H1 (cell line): Measurements from ENCODE around the gene PBX2. TPM values are rescaled to one million over a fixed set of nuclear protein-coding genes. Genes with fewer than 3 reads are reported as not detected.

Source experiments
- CTCF ChIA-PET: fragments of 300-600 bp; sonication (Branson Sonifier 250); formaldehyde crosslinking; loops from one replicate; lab custom pipeline; 2021; ENCODE audit not compliant: partially characterized antibody; lab: Charles Lee
- POLR2A ChIA-PET: fragments of 300-600 bp; sonication (Branson Sonifier 250); formaldehyde crosslinking; loops from one replicate; lab custom pipeline; 2021; ENCODE audit warnings: inconsistent platforms; ENCODE audit not compliant: partially characterized antibody; lab: Charles Lee
- DNase-seq, 2 experiments: peaks; one replicate each; pipeline versions ENCODE4 v3.0.0 to v3.0.0-alpha.2; 2010 to 2022; ENCODE audit warnings: low spot score in 2 of 2, low read depth in 1 of 2, mixed read lengths in 1 of 2
- FAIRE-seq: peaks from 2 replicates; lab custom pipeline; 2011; peaks lifted over from hg19 to GRCh38; lab: Jason Lieb, UNC
- H2AFZ ChIP-seq: 2 replicates; pipeline ENCODE4 v1.8.1; 2012; ENCODE audit warnings: low read length, inconsistent platforms
- H2AK5ac ChIP-seq: 2 replicates; pipeline ENCODE4 v1.6.1; 2013; ENCODE audit warnings: low read depth, low read length
- H2BK120ac ChIP-seq: replicated peaks from 2 replicates; pipeline ENCODE3; 2013; ENCODE audit warnings: low read depth, low read length, inconsistent platforms
- H2BK12ac ChIP-seq: 2 replicates; pipeline ENCODE4 v1.6.1; 2013; ENCODE audit warnings: low read depth, low read length
- H2BK15ac ChIP-seq: 2 replicates; pipeline ENCODE4 v1.6.1; 2013; ENCODE audit warnings: low read length
- H2BK20ac ChIP-seq: 2 replicates; pipeline ENCODE4 v1.6.1; 2013; ENCODE audit warnings: low read length
- H2BK5ac ChIP-seq: 2 replicates; pipeline ENCODE4 v1.6.1; 2013; ENCODE audit warnings: low read depth, low read length
- H3K14ac ChIP-seq: 2 replicates; pipeline ENCODE4 v1.6.1; 2013; ENCODE audit warnings: inconsistent platforms; ENCODE audit not compliant: insufficient read length
- H3K18ac ChIP-seq: 2 replicates; pipeline ENCODE4 v1.6.1; 2013; ENCODE audit warnings: low read length; ENCODE audit errors: extremely low read depth
- H3K23ac ChIP-seq: 2 replicates; pipeline ENCODE4 v1.6.1; 2013; ENCODE audit warnings: inconsistent platforms; ENCODE audit not compliant: insufficient read length
- H3K23me2 ChIP-seq: 2 replicates; pipeline ENCODE4 v1.6.1; 2013; ENCODE audit warnings: low read depth, low read length
- H3K27ac ChIP-seq: 2 replicates; pipeline ENCODE4 v1.6.1; 2011; ENCODE audit warnings: low read depth, low read length, inconsistent platforms
- H3K27me3 ChIP-seq, 4 experiments: replicated peaks in 1 of 4; 1 replicate in 1 of 4; 2 replicates in 3 of 4; pipeline versions ENCODE4 v1.6.1 to v1.8.1; 2011 to 2013; ENCODE audit warnings: low read length in 3 of 4, mild to moderate bottlenecking in 3 of 4, inconsistent platforms in 2 of 4, mixed read lengths in 2 of 4, moderate library complexity in 1 of 4; ENCODE audit not compliant: control insufficient read depth in 3 of 4, insufficient read depth in 3 of 4; ENCODE audit errors: extremely low read depth in 1 of 4
- H3K36me3 ChIP-seq, 4 experiments: 2 replicates each; pipeline versions ENCODE4 v1.6.1 to v1.8.1; 2011 to 2013; ENCODE audit warnings: mild to moderate bottlenecking in 4 of 4, low read length in 3 of 4, moderate library complexity in 2 of 4, control low read depth in 1 of 4, inconsistent platforms in 1 of 4; ENCODE audit not compliant: insufficient read depth in 4 of 4, control insufficient read depth in 2 of 4
- H3K4ac ChIP-seq: replicated peaks from 2 replicates; pipeline ENCODE3; 2013; ENCODE audit warnings: low read length, low read depth, mixed read lengths, inconsistent platforms; ENCODE audit not compliant: insufficient read length
- H3K4me1 ChIP-seq, 4 experiments: replicated peaks in 1 of 4; 1 replicate in 1 of 4; 2 replicates in 3 of 4; pipeline versions ENCODE4 v1.6.1 to v1.8.1; 2011 to 2013; ENCODE audit warnings: low read length in 3 of 4, inconsistent platforms in 2 of 4, mixed read lengths in 1 of 4; ENCODE audit not compliant: insufficient read depth in 4 of 4, control insufficient read depth in 3 of 4
- H3K4me2 ChIP-seq, 2 experiments: 2 replicates each; pipeline versions ENCODE4 v1.6.1 to v1.8.1; 2011 to 2013; ENCODE audit warnings: low read depth in 2 of 2, low read length in 2 of 2, control low read depth in 1 of 2, inconsistent platforms in 1 of 2, mild to moderate bottlenecking in 1 of 2; ENCODE audit not compliant: insufficient read depth in 1 of 2
- H3K4me3 ChIP-seq, 4 experiments: fragments of 200-600, 300-600 bp in 1 of 4; sonication (generic), shearing (Covaris generic), sonication (Bioruptor Twin) in 1 of 4; 2 replicates each; pipeline versions ENCODE4 v1.5.1 to v1.8.1; 2011 to 2016; ENCODE audit warnings: low read length in 4 of 4, low read depth in 3 of 4, control low read depth in 2 of 4, inconsistent platforms in 2 of 4, mild to moderate bottlenecking in 2 of 4, mixed read lengths in 1 of 4, moderate library complexity in 1 of 4; ENCODE audit not compliant: insufficient read depth in 2 of 4; ENCODE audit errors: extremely low read depth in 1 of 4
- H3K56ac ChIP-seq: replicated peaks from 2 replicates; pipeline ENCODE3; 2013; ENCODE audit warnings: low read depth, mild to moderate bottlenecking, mixed read lengths, low read length, inconsistent platforms; ENCODE audit not compliant: insufficient read length
- H3K79me1 ChIP-seq: 2 replicates; pipeline ENCODE4 v1.6.1; 2013; ENCODE audit warnings: low read depth, low read length, control low read depth
- H3K79me2 ChIP-seq, 2 experiments: 2 replicates each; pipeline versions ENCODE4 v1.6.1 to v1.8.1; 2012 to 2013; ENCODE audit warnings: low read length in 2 of 2, mild to moderate bottlenecking in 2 of 2, inconsistent platforms in 1 of 2; ENCODE audit not compliant: insufficient read depth in 2 of 2, control insufficient read depth in 1 of 2
- H3K9ac ChIP-seq, 4 experiments: replicated peaks in 1 of 4; 1 replicate in 1 of 4; 2 replicates in 3 of 4; pipeline versions ENCODE4 v1.6.1 to v1.8.1; 2011 to 2013; ENCODE audit warnings: low read depth in 3 of 4, low read length in 3 of 4, control low read depth in 2 of 4, mild to moderate bottlenecking in 2 of 4, moderate library complexity in 2 of 4, inconsistent platforms in 1 of 4; ENCODE audit errors: extremely low read depth in 1 of 4
- H3K9me3 ChIP-seq, 2 experiments: 2 replicates each; pipeline versions ENCODE4 v1.6.1 to v1.8.1; 2012 to 2013; ENCODE audit warnings: mild to moderate bottlenecking in 2 of 2, moderate library complexity in 2 of 2, control low read depth in 1 of 2, inconsistent platforms in 1 of 2, low read depth in 1 of 2, low read length in 1 of 2, mixed read lengths in 1 of 2; ENCODE audit not compliant: insufficient read depth in 2 of 2
- H4K20me1 ChIP-seq, 2 experiments: replicated peaks in 1 of 2; 2 replicates each; pipeline versions ENCODE3 to v1.8.1; 2011 to 2013; ENCODE audit warnings: inconsistent platforms in 2 of 2, low read length in 2 of 2, mild to moderate bottlenecking in 1 of 2; ENCODE audit not compliant: insufficient read depth in 2 of 2, control insufficient read depth in 1 of 2
- H4K5ac ChIP-seq: 2 replicates; pipeline ENCODE4 v1.6.1; 2013; ENCODE audit warnings: low read length, low read depth, mixed read lengths, inconsistent platforms; ENCODE audit not compliant: insufficient read length
- H4K8ac ChIP-seq: 2 replicates; pipeline ENCODE4 v1.8.0; 2013; ENCODE audit warnings: mild to moderate bottlenecking, moderate library complexity, low read length, inconsistent platforms; ENCODE audit not compliant: insufficient read depth; ENCODE audit errors: extremely low read depth
- H4K91ac ChIP-seq: replicated peaks from 2 replicates; pipeline ENCODE3; 2013; ENCODE audit warnings: low read length, mixed read lengths, inconsistent platforms; ENCODE audit not compliant: insufficient read length
- POLR2A ChIP-seq, 2 experiments: IDR thresholded peaks; 1 replicate in 1 of 2; 2 replicates in 1 of 2; pipeline ENCODE4 v1.6.1; 2011; ENCODE audit warnings: low read depth in 2 of 2, low read length in 2 of 2, mild to moderate bottlenecking in 2 of 2; ENCODE audit errors: control extremely low read depth in 1 of 2
- SAP30 ChIP-seq: fragments of 300-600 bp; sonication (generic); IDR thresholded peaks from 2 replicates; pipeline ENCODE4 v1.7.1; 2012; ENCODE audit warnings: low read length, moderate library complexity, mild to moderate bottlenecking, inconsistent platforms; ENCODE audit not compliant: insufficient read depth, insufficient replicate concordance
- WGBS, 2 experiments: shearing (Covaris generic) in 1 of 2; methylation state at CpG; one replicate each; pipeline versions ENCODE4 v1.1.6 to v1.1.7; 2013 to 2015; ENCODE audit warnings: low lambda C conversion rate in 2 of 2, mixed read lengths in 2 of 2, inconsistent platforms in 1 of 2, low coverage in 1 of 2, missing lambda C conversion rate in 1 of 2; ENCODE audit not compliant: insufficient replicate concordance in 2 of 2, insufficient coverage in 1 of 2, insufficient read length in 1 of 2; ENCODE audit errors: extremely low coverage in 1 of 2, missing lambda C conversion rate in 1 of 2; 5-methylcytosine and 5-hydroxymethylcytosine counted together
- polyA plus RNA-seq, 7 experiments: library from polyadenylated mRNA; depleted of rRNA in 3 of 7; stranded (reverse) in 5 of 7; unstranded in 2 of 7; fragments of >200 nt in 5 of 7; fragments of 200-250 nt in 2 of 7; gene quantifications; 1 replicate in 5 of 7; 2 replicates in 1 of 7; 4 replicates in 1 of 7; pipeline versions ENCODE4 v1.2.1 to v1.2.3, GENCODE V29; 2011 to 2013; ENCODE audit warnings: missing spikeins in 2 of 7, mixed read lengths in 2 of 7
- total RNA-seq: library from RNA; stranded (reverse); fragmentation: NEBNext Ultra II Directional; extraction: Animal tissue kit (Norgen Biotek cat#: 25700); gene quantifications from 2 replicates; pipeline ENCODE4 v1.2.1, GENCODE V29; 2021

The PBX2 gene
- total and polyA plus RNA-seq, 2 of the 8 experiments (the other 6 are each of a cell fraction or from before 2014, with no cell fraction given) = 102 to 130 TPM

- H3K4me2 ChIP-seq = no peak overlapping the region
- H3K23ac ChIP-seq = no peak overlapping the region
- DNase-seq = no peak
- H4K20me1 ChIP-seq = peaks cover 3 to 7% of the 10 kb centered on the region in 2 experiments
- H2BK5ac ChIP-seq = no peak overlapping the region
- H3K4me3 ChIP-seq = no peak overlapping the region
- no peak overlapping the region for H2AK5ac ChIP-seq
- H3K79me2 ChIP-seq = peaks cover 0 to 8% of the 10 kb centered on the region in 2 experiments; a peak in 2 of 4 replicates
- H3K79me1 ChIP-seq = no peaks in the 10 kb centered on the region; the same call in 1 of the 2 replicates
- no peak overlapping the region for H2BK15ac ChIP-seq
- H3K4me1 ChIP-seq = peaks cover 0 to 5% (median 2%) of the 10 kb centered on the region in 4 experiments; a peak in 3 of 7 replicates
- no peak overlapping the region for H3K14ac ChIP-seq
- TF ChIP-seq SAP30 (no peak), POLR2A (IDR thresholded peaks at IDR 0.05; ENCODE audit: control extremely low read depth in 1 of 2, low read depth in 2 of 2, low read length in 2 of 2) (0 out of 3 replicates have a peak, but pooled peaks of 1 of the 2 experiments have one; percentile 2)
- 93% methylated on average over 6 of the region's 6 CpGs; no CpG with 5 or more reads in 1 of the 2 experiments for WGBS, 2 experiments
- POLR2A ChIA-PET = interaction anchor here (0.8 to 6.8 kb wide), 10 partner anchors 9 to 209 kb away, joined by 3 to 49 read pairs (median 8); partner anchors contain the start of genes AGPAT1, FKBPL, GPSM3 and NELFE
- CTCF ChIA-PET = interaction anchor here (1.0 to 6.7 kb wide), 8 partner anchors 9 to 98 kb away, joined by 3 to 72 read pairs (median 6); no protein-coding TSS in a partner anchor
- no peak overlapping the region for H3K27ac ChIP-seq
- H4K5ac ChIP-seq = no peak overlapping the region
- no peak for FAIRE-seq
- no peak overlapping the region for H3K56ac ChIP-seq
- peaks cover 4 to 41% (median 32%) of the 10 kb centered on the region in 4 experiments for H3K36me3 ChIP-seq
- no peak overlapping the region for H2BK12ac ChIP-seq
- no peak overlapping the region for H3K9ac ChIP-seq
- no peaks in the 10 kb centered on the region for H3K9me3 ChIP-seq
- H4K91ac ChIP-seq = no peak overlapping the region
- no peak overlapping the region for H4K8ac ChIP-seq
- no peak overlapping the region for H2BK120ac ChIP-seq
- H3K27me3 ChIP-seq = no peaks in the 10 kb centered on the region
- no peak overlapping the region for H2BK20ac ChIP-seq
- H2AFZ ChIP-seq = no peak overlapping the region
- H3K18ac ChIP-seq = no peak overlapping the region
- no peak overlapping the region for H3K4ac ChIP-seq
- H3K23me2 ChIP-seq = no peaks in the 10 kb centered on the region
Observed at GRCh38 chr6:32167761-32168262, 22.2 kb downstream of the PBX2 start.
